IPS DF 4.7 (cell line): Measurements from ENCODE around the gene ANKRD63.

ENCODE experiments used
- DNase-seq: peaks from one replicate; pipeline ENCODE4 v3.0.0-alpha.2; 2013; ENCODE audit warnings: low spot score; ENCODE audit errors: extremely low read depth

The ANKRD63 gene

GRCh38 chr15:40243126-40243810, 39.6 kb downstream of the ANKRD63 start:
- no peak for DNase-seq

DNA sequence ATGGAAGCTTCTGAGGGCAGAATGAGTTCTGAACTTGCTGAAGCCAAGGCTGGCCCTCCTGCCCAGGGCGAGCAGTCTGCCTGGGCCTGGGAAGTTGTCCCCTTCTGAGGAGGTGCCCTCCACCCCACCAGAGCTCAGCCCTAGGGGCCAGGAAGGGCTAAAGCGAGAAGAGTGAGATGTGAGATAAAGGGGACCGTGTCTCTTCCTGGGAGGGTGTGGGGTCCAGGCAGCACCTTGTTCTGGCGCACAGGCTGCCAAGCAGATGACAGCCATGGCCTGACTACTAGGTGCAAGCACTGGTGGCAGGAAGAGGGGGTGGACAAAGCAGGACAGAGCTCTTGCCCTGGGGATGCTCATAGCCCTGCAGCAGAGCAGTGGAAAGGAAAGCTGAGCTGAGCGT, 40.3 kb downstream of the ANKRD63 start:
- no peak for DNase-seq

DNA sequence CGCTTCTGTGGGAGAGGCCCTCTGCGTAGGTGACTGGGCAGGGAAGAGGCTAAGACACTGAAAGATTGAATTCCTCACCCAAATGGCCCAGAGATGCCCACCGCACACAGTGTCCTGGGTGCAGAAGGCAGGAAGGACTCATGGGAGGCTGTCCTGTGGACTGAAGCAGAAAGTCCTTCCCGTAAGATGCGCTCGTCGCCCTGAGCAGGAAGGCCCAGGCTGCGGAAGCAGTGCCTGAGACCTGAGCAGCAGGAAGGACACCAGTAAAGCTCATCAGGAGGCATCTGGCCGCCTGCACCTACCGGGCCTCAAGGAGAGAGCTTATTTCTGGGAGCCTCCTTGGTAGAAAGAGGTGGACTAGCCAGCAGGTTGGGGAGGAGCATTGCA, 40.7 kb downstream of the ANKRD63 start:
- no peak for DNase-seq

GRCh38 chr15:40241269-40242212, 41.3 kb downstream of the ANKRD63 start:
- DNase-seq = no peak

DNA sequence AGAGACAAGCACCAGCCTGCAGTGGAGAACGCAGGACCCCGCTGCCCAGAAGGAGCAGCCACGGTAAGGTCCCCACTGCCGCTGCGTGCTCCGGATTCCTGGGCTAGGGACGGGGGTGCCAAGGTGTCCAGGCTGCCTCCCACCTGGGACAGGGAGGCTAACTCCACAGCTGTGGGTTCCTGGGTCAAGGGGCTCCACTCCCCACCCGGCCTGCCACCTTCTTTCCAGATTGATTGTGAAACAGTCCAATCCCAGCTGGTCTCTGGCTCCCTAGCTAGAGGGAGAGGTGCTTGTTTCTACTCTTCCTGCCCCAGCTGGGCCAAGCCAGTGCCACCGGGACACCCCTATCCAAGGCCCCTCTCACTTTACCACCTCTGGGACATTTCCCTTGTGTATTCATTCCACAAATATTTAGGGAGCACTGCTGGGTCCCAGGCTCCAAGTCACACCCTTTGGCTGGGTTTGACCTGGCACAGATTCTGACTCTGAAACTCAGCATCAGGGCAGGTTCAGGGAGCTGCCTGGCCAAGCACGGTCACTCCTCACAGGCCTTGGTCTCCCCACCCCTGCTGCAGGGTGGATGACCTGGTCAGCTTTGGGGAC, 42.1 kb downstream of the ANKRD63 start:
- no peak for DNase-seq

DNA sequence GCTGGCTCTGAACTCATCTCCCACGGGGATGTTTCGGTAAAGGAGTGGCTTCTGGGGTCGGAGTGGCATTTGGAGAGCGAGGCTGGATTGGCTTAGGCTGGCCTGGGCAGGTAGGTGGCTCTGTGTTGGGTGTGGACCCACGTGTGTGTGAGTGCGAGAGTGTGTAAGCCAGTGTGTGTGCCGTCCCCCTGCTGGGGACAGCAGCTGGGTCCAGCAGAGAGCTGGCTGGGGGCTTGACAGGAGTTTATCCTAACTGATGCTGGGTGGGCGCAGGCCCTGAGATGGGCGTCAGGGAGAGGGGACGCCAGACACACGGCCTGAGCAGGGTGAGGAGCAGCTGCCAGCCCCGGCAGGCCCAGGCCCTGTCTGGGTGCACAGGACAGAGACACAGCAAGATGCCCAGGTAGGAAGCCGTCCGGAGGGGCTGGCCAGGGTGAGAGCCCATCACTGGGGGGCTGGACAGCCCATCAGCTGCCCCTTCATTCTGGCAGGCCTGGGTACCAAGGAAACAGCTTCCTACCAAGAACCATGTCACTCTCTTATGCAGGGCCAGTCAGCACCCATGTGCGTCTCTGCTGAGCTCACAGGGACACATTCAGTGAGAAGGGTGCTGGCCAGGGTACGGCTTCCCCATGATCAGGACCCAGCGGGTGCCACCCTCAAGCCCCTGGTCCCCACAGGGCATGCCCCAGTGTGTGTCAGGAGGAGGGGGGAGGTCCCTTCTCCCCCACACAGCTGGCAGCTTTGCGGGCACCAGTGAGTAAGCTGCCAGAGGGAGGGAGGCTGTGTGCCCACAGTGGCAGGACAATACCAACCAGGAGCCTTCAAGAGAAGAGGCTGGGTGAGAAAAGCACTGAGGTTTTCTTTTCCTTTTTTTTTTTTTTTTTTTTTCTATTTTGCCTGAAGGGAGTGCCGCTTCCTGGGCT, 42.9 kb downstream of the ANKRD63 start:
- DNase-seq = no peak

DNA sequence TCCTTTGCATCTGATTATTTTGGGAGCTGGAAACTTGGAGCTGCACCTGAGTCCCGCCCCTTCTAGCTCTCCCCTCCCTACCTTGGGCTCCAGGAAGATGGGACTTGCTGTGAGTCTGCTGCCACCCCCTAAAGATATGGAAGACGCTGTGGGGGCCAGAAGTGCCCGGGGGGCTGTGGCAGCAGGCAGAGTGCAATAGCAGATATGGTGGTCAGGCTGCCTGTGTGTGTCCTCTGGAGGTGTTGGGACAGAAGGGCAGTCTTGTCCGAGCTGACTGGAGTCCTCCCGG, 43.5 kb downstream of the ANKRD63 start:
- no peak for DNase-seq

- DNase-seq = no peak
Measured at GRCh38 chr15:40238532-40239403, 44.1 kb downstream of the ANKRD63 start, which contains the start of gene PAK6. Gene PAK6 (plus strand): TSS chr15:40239063. CDS start chr15:40264786, 25,723 bp downstream.

- DNase-seq = no peak
Measured at GRCh38 chr15:40235201-40235885, 47.5 kb downstream of the ANKRD63 start.

GRCh38 chr15:40234783-40235182, 48.1 kb downstream of the ANKRD63 start:
- DNase-seq = no peak

- DNase-seq = no peak
Measured at GRCh38 chr15:40233727-40234577, 48.9 kb downstream of the ANKRD63 start.

- DNase-seq = no peak
Measured at GRCh38 chr15:40232625-40233070, 50.2 kb downstream of the ANKRD63 start.
